ENCODE measurements around the gene MESP2. TPM values are rescaled to one million over a fixed set of nuclear protein-coding genes. Genes with fewer than 3 reads are reported as not detected.

The MESP2 gene
- total and polyA plus RNA-seq, 2 of the 13 experiments (the other 11 are each of a cell fraction or from before 2014, with no cell fraction given), result not detected

DNA sequence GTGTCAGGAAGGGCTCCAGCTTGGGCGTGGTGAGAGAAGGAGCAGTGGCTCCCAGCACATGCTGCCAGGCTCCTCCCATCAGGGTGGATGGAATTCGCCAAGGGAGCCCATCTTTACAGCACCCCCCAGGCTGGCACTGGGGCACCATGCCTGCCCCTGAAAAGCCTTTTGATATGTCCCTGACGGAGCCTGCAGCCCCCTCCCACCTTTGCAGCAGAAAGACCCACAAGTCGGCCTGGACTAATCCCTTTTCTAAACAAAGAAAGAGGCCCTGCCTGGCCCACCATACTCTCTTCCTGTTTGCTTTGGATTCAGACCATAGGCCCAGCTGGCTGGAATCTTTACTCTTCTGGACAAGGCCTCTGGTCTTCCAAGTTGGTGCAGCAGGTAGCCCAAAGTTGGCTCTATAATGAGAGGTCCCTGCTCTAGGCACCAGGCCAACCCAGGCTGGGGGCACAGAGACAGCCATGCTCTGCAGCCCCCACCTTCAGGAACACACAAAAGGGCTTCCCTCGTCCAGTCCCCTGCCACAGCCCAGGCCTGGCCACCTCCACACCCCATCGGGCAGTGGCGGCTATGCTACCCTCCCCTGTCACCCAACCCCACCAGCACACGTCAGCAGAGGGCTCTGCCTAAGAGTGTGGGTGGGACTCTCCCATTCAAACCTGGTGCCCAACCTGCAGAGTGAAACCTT, 33.1 kb downstream of the MESP2 start (continued):
- TF ChIP-seq ZNF276 (CRISPR knock-in tag; IDR thresholded peaks at IDR 0.05; ENCODE audit: low read depth) (no peak), ZNF335 (CRISPR knock-in tag; IDR thresholded peaks at IDR 0.05) (no peak), FOSL1 (CRISPR knock-in tag; IDR thresholded peaks at IDR 0.05; ENCODE audit: borderline replicate concordance) (no peak), MTERF4 (CRISPR knock-in tag; IDR thresholded peaks at IDR 0.05) (no peak; the same call in 1 of the 2 replicates), ZNF34 (CRISPR knock-in tag; IDR thresholded peaks at IDR 0.05; ENCODE audit: borderline replicate concordance) (no peak), GTF2F1 (IDR thresholded peaks at IDR 0.05; ENCODE audit: low read length) (no peak), KLF13 (CRISPR knock-in tag; IDR thresholded peaks at IDR 0.05) (no peak), SUZ12 (IDR thresholded peaks at IDR 0.05; ENCODE audit: low read depth, low read length) (no peak), PRPF4 (IDR thresholded peaks at IDR 0.05; ENCODE audit: low read depth, low read length, poor library complexity, severe bottlenecking) (no peak), PHB2 (IDR thresholded peaks at IDR 0.05; ENCODE audit: partially characterized antibody) (no peak), ZKSCAN8 (CRISPR knock-in tag; IDR thresholded peaks at IDR 0.05; ENCODE audit: borderline replicate concordance) (no peak; the same call in 1 of the 2 replicates), MLXIP (CRISPR knock-in tag; IDR thresholded peaks at IDR 0.05; ENCODE audit: borderline replicate concordance) (no peak)
- TF ChIP-seq, protein P1, sequence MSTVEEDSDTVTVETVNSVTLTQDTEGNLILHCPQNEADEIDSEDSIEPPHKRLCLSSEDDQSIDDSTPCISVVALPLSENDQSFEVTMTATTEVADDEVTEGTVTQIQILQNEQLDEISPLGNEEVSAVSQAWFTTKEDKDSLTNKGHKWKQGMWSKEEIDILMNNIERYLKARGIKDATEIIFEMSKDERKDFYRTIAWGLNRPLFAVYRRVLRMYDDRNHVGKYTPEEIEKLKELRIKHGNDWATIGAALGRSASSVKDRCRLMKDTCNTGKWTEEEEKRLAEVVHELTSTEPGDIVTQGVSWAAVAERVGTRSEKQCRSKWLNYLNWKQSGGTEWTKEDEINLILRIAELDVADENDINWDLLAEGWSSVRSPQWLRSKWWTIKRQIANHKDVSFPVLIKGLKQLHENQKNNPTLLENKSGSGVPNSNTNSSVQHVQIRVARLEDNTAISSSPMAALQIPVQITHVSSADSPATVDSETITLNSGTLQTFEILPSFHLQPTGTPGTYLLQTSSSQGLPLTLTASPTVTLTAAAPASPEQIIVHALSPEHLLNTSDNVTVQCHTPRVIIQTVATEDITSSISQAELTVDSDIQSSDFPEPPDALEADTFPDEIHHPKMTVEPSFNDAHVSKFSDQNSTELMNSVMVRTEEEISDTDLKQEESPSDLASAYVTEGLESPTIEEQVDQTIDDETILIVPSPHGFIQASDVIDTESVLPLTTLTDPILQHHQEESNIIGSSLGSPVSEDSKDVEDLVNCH (CRISPR knock-in tag; IDR thresholded peaks at IDR 0.05), result no peak
- TF ChIP-seq, protein P2, sequence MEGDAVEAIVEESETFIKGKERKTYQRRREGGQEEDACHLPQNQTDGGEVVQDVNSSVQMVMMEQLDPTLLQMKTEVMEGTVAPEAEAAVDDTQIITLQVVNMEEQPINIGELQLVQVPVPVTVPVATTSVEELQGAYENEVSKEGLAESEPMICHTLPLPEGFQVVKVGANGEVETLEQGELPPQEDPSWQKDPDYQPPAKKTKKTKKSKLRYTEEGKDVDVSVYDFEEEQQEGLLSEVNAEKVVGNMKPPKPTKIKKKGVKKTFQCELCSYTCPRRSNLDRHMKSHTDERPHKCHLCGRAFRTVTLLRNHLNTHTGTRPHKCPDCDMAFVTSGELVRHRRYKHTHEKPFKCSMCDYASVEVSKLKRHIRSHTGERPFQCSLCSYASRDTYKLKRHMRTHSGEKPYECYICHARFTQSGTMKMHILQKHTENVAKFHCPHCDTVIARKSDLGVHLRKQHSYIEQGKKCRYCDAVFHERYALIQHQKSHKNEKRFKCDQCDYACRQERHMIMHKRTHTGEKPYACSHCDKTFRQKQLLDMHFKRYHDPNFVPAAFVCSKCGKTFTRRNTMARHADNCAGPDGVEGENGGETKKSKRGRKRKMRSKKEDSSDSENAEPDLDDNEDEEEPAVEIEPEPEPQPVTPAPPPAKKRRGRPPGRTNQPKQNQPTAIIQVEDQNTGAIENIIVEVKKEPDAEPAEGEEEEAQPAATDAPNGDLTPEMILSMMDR (CRISPR knock-in tag; IDR thresholded peaks at IDR 0.05), result peak; percentile 35; the same call in 1 of the 2 replicates
- TF ChIP-seq, protein P3, sequence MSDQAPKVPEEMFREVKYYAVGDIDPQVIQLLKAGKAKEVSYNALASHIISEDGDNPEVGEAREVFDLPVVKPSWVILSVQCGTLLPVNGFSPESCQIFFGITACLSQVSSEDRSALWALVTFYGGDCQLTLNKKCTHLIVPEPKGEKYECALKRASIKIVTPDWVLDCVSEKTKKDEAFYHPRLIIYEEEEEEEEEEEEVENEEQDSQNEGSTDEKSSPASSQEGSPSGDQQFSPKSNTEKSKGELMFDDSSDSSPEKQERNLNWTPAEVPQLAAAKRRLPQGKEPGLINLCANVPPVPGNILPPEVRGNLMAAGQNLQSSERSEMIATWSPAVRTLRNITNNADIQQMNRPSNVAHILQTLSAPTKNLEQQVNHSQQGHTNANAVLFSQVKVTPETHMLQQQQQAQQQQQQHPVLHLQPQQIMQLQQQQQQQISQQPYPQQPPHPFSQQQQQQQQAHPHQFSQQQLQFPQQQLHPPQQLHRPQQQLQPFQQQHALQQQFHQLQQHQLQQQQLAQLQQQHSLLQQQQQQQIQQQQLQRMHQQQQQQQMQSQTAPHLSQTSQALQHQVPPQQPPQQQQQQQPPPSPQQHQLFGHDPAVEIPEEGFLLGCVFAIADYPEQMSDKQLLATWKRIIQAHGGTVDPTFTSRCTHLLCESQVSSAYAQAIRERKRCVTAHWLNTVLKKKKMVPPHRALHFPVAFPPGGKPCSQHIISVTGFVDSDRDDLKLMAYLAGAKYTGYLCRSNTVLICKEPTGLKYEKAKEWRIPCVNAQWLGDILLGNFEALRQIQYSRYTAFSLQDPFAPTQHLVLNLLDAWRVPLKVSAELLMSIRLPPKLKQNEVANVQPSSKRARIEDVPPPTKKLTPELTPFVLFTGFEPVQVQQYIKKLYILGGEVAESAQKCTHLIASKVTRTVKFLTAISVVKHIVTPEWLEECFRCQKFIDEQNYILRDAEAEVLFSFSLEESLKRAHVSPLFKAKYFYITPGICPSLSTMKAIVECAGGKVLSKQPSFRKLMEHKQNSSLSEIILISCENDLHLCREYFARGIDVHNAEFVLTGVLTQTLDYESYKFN (CRISPR knock-in tag; conservative IDR thresholded peaks at IDR 0.05), result peak; percentile 98
